Gastroesophageal sphincter (tissue), 3 donors: ENCODE measurements around the gene AGL.

ENCODE experiments used
- CTCF ChIP-seq, 4 experiments: fragments of 200-600 bp in 2 of 4; fragments of 450-650 bp in 2 of 4; sonication (generic) in 1 of 4; IDR thresholded peaks; one replicate each; pipeline ENCODE4 v1.5.1; 2017 to 2019; ENCODE audit warnings: antibody characterized with exemption in 4 of 4, mild to moderate bottlenecking in 2 of 4, moderate library complexity in 2 of 4
- POLR2A ChIP-seq, 2 donors: fragments of 450-650 bp; IDR thresholded peaks; one replicate each; pipeline ENCODE4 v1.6.1; 2017; ENCODE audit warnings: antibody characterized with exemption in 2 of 2, mild to moderate bottlenecking in 2 of 2, moderate library complexity in 1 of 2
- POLR2AphosphoS5 ChIP-seq: sonication (generic); formaldehyde crosslinking; IDR thresholded peaks from one replicate; pipeline ENCODE4 v1.6.1; 2017; ENCODE audit warnings: antibody characterized with exemption

GRCh38 chr1:99965646-99966375 lies 115.7 kb downstream of the AGL start:
- TF ChIP-seq CTCF (IDR thresholded peaks at IDR 0.05) (no peak), POLR2AphosphoS5 (no peak), POLR2A (IDR thresholded peaks at IDR 0.05) (no peak)
